Sciatic nerve (tissue), 2 donors: ENCODE results near the gene CYB5R2. TPM values are rescaled to one million over a fixed set of nuclear protein-coding genes. Genes with fewer than 3 reads are reported as not detected.

Experiments
- ATAC-seq: fragments of 200-7000 bp; cut with Tn5 transposase; one replicate; pipeline ENCODE4 v1.9.1; 2020; ENCODE audit warnings: mild to moderate bottlenecking, moderate library complexity
- DNase-seq: peaks from one replicate; pipeline ENCODE4 v3.0.0-alpha.2; 2020; ENCODE audit warnings: low spot score
- intact Hi-C: fragments of 100-400 bp; cut with DNase I; formaldehyde crosslinking; loops from one replicate; pipeline ENCODE4 v1.14.2; 2022
- total RNA-seq: library from RNA; stranded (reverse); fragmentation: NEBNext Ultra II Directional; extraction: Animal tissue kit (Norgen Biotek cat#: 25700); gene quantifications from one replicate; pipeline ENCODE4 v1.2.1, GENCODE V29; 2021
- donor health status: DM: no; HTN: no; CAD: no.
- donor health status: DM: no; HTN: no; CAD: no.

The CYB5R2 gene
- total RNA-seq, 1 donor from 2014 or later = 96.4 TPM

- DNase-seq (no peak), ATAC-seq (no peak)
- intact Hi-C loops = no loop called here
Observed at GRCh38 chr11:7643314-7643713, 30.0 kb downstream of the CYB5R2 start.

- ATAC-seq = no peak
- no peak for DNase-seq
- intact Hi-C loops = no loop called here
Observed at GRCh38 chr11:7642747-7643146, 30.6 kb downstream of the CYB5R2 start.

DNA sequence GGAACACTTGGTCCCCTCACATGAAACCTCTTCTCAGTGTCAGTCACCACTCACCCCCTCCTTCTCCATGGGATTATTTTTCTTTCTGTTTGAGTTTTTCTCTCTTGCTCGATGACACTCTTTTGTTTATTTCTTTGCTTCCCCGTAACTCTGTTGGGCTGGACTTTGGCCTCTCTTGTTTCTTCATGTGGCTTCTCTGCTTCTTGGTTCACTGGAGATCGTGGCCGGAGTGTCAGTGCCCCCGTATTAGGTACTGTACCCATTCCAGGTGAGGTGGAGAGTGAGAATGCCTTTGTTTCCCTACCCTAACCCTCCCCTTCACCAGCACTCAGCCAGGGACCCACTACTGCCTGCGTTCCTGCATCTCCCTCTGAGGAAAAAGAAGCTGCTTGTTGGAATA lies 32.5 kb downstream of the CYB5R2 start:
- intact Hi-C loops = no loop called here
- ATAC-seq (no peak), DNase-seq (no peak)

- DNase-seq = no peak
Observed at GRCh38 chr11:7639643-7640025, 33.7 kb downstream of the CYB5R2 start.

GRCh38 chr11:7638710-7639642 lies 34.3 kb downstream of the CYB5R2 start:
- DNase-seq (no peak), ATAC-seq (peak; percentile 62)
- intact Hi-C loops = no loop called here

More at GRCh38 chr11:7639643-7640025, 33.7 kb downstream of the CYB5R2 start:
- ATAC-seq = no peak
- intact Hi-C loops = no loop called here

DNA sequence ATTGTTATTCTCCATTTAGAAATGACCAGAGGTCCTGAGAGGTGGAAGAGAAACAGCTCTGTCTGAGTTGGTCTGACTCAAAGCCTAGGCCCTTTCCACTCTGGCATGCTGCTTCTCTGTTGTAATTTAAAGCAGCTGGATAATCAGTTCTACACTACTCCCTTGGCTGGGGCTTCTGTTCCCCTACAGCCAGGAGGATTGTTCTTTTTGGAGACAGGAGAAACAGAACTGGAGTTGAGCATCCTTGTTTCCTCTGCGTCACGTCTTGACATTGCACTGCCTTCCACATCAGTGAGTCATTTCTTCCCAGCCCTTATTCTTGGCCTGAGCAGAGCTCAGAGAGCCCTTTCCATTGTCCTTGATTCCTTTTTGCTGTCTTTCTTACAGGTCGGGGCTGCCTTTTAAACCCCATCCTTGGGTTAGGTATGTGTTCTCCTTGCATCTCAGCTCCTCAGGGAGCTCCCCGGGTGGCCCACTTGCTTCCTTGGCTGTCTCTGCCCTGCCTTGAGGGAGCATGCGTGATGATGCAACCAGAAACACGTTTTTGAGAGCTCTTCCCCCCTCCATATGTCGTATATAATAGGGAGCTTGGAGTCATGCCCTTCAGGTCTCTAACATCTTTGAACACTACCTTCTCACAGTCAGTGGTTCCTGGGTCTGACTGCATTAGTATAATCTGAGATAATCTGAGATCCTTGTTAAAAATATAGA lies 35.7 kb downstream of the CYB5R2 start:
- DNase-seq = no peak
- intact Hi-C loops = no loop called here
- ATAC-seq = peak; percentile 92

- DNase-seq (no peak), ATAC-seq (no peak)
- intact Hi-C loops = no loop called here
Observed at GRCh38 chr11:7636350-7636749, 37.0 kb downstream of the CYB5R2 start.

DNA sequence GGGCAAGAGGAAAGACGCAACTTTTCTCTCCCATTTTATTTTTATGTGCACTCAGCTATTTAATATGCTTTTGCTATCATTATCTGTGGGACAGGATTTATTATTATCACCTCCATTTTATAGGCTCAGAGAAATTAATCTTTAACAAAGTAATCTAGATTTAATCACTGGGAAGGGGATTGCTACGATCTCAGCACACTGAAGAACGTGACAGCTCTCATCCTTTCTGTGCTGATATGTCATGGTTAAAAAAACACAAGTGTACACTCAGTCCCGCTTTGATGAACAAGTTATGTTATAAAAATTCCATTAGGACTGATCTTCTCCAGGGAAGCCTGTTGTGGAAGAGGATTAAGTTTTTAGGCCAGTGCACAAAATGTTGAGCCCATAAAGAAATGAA lies 37.6 kb downstream of the CYB5R2 start:
- DNase-seq = no peak
- no peak for ATAC-seq
- intact Hi-C loops = no loop called here

DNA sequence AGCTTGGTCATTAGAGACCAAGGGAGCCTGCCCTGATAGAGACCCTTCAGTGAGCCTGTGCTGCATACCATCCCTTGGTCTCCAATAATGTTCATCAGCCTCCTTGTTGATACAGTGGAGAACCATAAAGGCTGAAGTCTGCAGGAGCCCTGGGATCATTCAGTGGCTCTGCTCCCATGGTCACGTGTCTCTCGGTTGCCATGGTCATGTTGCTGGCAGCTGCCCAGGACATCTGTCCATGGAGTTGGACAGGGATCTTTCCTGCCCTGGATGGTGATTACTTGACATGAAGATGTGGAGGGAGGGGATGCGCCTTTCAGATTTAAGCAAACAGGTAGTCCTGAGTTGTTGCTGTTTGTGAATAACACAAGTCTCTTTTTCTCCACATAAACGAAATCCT lies 38.2 kb downstream of the CYB5R2 start:
- intact Hi-C loops = no loop called here
- DNase-seq (no peak), ATAC-seq (no peak)

GRCh38 chr11:7632211-7632610 lies 41.1 kb downstream of the CYB5R2 start:
- no peak for ATAC-seq

DNA sequence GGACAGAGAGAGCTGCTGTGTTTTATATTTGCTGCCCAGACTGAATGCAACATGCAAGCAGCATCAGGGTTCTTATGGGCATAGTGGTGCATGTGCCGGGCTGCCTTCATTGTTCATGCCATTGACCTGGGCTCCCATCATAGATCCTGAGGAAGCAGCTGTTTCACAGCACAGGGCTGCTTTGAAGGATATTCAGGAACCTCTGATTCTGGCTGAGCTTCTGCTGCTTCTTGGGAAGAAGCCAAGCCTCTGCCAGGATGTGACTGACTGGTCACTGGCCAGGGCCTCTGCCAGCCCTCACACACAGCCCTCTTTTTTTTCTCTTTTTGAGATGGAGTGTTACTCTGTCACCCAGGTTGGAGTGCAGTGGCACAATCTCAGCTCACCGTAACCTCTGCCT lies 43.3 kb downstream of the CYB5R2 start:
- ATAC-seq (peak; percentile 21), DNase-seq (no peak)
- intact Hi-C loops = no loop called here

More at GRCh38 chr11:7632211-7632610, 41.1 kb downstream of the CYB5R2 start:
- intact Hi-C loops = no loop called here
- DNase-seq = no peak

GRCh38 chr11:7628660-7629059 lies 44.6 kb downstream of the CYB5R2 start:
- ATAC-seq (no peak), DNase-seq (no peak)

DNA sequence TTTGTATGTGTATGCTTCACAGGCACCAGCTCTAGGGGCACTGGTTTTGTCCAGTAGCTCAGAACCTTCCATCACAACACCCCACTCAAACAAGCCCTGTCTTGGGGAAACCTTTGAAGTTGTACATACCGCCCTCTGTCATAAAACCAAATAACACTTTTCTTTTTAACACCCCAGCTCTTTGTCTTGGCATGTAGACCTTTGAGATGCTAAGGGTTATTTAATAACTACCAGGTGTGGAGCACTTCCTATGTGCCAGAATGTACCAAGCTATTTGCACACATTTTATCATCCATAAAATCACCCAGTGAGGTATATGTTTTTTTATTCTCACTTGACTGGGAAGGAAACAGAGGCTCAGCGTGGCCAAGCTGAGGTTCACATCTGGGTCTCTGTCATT lies 50.6 kb downstream of the CYB5R2 start:
- intact Hi-C loops = no loop called here
- DNase-seq (no peak), ATAC-seq (no peak)

More at GRCh38 chr11:7628660-7629059, 44.6 kb downstream of the CYB5R2 start:
- intact Hi-C loops = no loop called here

- DNase-seq (no peak), ATAC-seq (no peak)
- intact Hi-C loops = no loop called here
Observed at GRCh38 chr11:7621554-7621953, 51.7 kb downstream of the CYB5R2 start.

GRCh38 chr11:7621090-7621489 lies 52.2 kb downstream of the CYB5R2 start:
- ATAC-seq = no peak
- DNase-seq = no peak
- intact Hi-C loops = no loop called here

DNA sequence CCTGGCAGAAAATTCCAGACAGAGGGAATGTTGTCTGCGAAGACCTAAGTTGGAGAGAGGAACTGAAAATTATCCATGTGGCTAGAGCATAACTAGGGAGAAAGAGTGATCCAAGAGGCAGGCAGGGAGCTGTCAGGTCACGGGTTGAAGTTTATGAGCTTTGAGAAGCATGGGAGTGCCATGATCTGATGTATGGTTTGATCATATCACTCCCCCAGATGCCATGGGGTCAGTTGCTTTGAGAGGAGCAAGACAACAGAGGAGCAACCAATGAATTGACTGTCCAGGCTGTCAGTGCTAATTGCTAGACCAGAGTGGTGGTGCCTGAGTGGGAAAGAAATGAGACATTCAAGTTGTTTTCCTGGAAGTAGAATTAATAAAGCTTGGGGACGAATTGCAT lies 54.0 kb downstream of the CYB5R2 start:
- intact Hi-C loops = no loop called here
- ATAC-seq (no peak), DNase-seq (no peak)

DNA sequence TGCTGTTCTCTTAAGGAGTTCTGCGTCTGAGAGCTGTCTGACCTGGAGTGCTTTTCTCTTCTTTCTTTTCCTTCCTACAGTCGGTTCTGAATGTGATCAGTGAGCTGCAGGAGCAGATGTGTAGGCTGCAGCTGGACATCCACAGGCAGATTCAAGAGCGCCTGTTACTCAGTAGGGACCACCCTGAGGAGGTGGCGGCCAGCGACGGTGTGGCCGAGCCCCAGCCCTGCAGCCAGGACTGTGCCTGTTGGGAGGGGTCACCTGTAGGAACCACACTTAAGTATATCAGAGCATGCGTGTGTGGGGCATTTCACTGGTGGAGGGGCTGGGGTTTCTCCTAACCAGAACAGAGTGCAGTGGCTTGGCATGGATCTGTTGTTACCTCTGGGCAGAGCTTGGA lies 56.3 kb downstream of the CYB5R2 start:
- intact Hi-C loops = no loop called here
- ATAC-seq (no peak), DNase-seq (no peak)
